HepG2 (cell line): ENCODE results near the gene PLEKHB1. TPM values are rescaled to one million over a fixed set of nuclear protein-coding genes. Genes with fewer than 3 reads are reported as not detected.

Experiments
- ATAC-seq: fragments of 200-7000 bp; cut with Tn5 transposase; 3 replicates; pipeline ENCODE4 v1.9.1; 2020; ENCODE audit warnings: mild to moderate bottlenecking, moderate library complexity
- BruUV-seq: library from RNA; stranded (reverse); fragments of 400-500 nt; replicated peaks from 2 replicates; lab custom pipeline; 2021; lab: Mats Ljungman, UMichigan
- CTCF ChIA-PET: fragments of 300-600 bp; formaldehyde crosslinking; extraction: SDS; loops from one replicate; lab custom pipeline; 2021; ENCODE audit warnings: low total read pairs, inconsistent platforms, low intra/inter-chr PET ratio; lab: Yijun Ruan, JAX
- POLR2A ChIA-PET: fragments of 350-600 bp; sonication (Branson Sonifier 250); formaldehyde crosslinking; loops from one replicate; lab custom pipeline; 2020; ENCODE audit warnings: antibody characterized with exemption, inconsistent platforms; lab: Yijun Ruan, JAX
- DNase-seq: peaks from one replicate; pipeline ENCODE4 v3.0.0-alpha.2; 2015; ENCODE audit warnings: low spot score
- FAIRE-seq: peaks from 3 replicates; lab custom pipeline; 2011; peaks lifted over from hg19 to GRCh38; lab: Jason Lieb, UNC
- H2AFZ ChIP-seq: one replicate; pipeline ENCODE4 v1.6.1; 2011; ENCODE audit warnings: low read length, inconsistent platforms
- H3K27ac ChIP-seq: fragments of 300-600 bp; 3 replicates; pipeline ENCODE4 v1.8.0; 2011; ENCODE audit warnings: mixed run types, mild to moderate bottlenecking, mixed read lengths, low read length, inconsistent platforms; ENCODE audit not compliant: insufficient read depth; ENCODE audit errors: extremely low read length
- H3K27me3 ChIP-seq, 2 experiments: fragments of 200-600 bp in 1 of 2; 2 replicates in 1 of 2; 3 replicates in 1 of 2; pipeline versions ENCODE4 v1.6.0 to v1.8.0; 2011; ENCODE audit warnings: low read length in 2 of 2, mild to moderate bottlenecking in 2 of 2, moderate library complexity in 2 of 2, inconsistent platforms in 1 of 2; ENCODE audit not compliant: insufficient read depth in 2 of 2, control insufficient read depth in 1 of 2
- H3K36me3 ChIP-seq, 2 experiments: fragments of 200-600 bp in 1 of 2; replicated peaks in 1 of 2; 2 replicates in 1 of 2; 3 replicates in 1 of 2; pipeline versions ENCODE4 v1.5.1 to v1.8.0; 2011; ENCODE audit warnings: low read length in 2 of 2, inconsistent platforms in 1 of 2; ENCODE audit not compliant: insufficient read depth in 2 of 2, control insufficient read depth in 1 of 2
- H3K4me1 ChIP-seq: 2 replicates; pipeline ENCODE4 v1.5.1; 2012; ENCODE audit warnings: low read length, inconsistent platforms; ENCODE audit not compliant: insufficient read depth
- H3K4me2 ChIP-seq: 2 replicates; pipeline ENCODE4 v1.6.0; 2011; ENCODE audit warnings: low read depth, low read length, inconsistent platforms
- H3K4me3 ChIP-seq, 3 experiments: fragments of 200-600 bp in 1 of 3; sonication (generic), shearing (Covaris generic) in 1 of 3; replicated peaks in 1 of 3; 2 replicates each; pipeline ENCODE4 v1.5.1; 2011 to 2016; ENCODE audit warnings: low read length in 3 of 3, inconsistent platforms in 2 of 3, low read depth in 2 of 3, mild to moderate bottlenecking in 2 of 3, control low read depth in 1 of 3, mixed read lengths in 1 of 3; ENCODE audit not compliant: insufficient read depth in 1 of 3
- H3K79me2 ChIP-seq: one replicate; pipeline ENCODE4 v1.6.1; 2011; ENCODE audit warnings: low read length, inconsistent platforms; ENCODE audit not compliant: insufficient read depth
- H3K9ac ChIP-seq: 2 replicates; pipeline ENCODE4 v1.6.0; 2011; ENCODE audit warnings: mild to moderate bottlenecking, low read depth, low read length, inconsistent platforms; ENCODE audit not compliant: insufficient read depth
- H3K9me3 ChIP-seq: 2 replicates; pipeline ENCODE4 v1.5.1; 2012; ENCODE audit warnings: mild to moderate bottlenecking, low read length
- H4K20me1 ChIP-seq: 2 replicates; pipeline ENCODE4 v1.6.0; 2011; ENCODE audit warnings: inconsistent platforms, mild to moderate bottlenecking, low read length, moderate library complexity; ENCODE audit not compliant: insufficient read depth
- AGO2 ChIP-seq: fragments of 200-400 bp; formaldehyde crosslinking; optimal IDR thresholded peaks from 2 replicates; pipeline ENCODE3; 2017; ENCODE audit warnings: mild to moderate bottlenecking, low read depth, low read length, moderate library complexity
- HNRNPK ChIP-seq: fragments of 200-400 bp; formaldehyde crosslinking; IDR thresholded peaks from 2 replicates; pipeline ENCODE4 v1.6.1; 2018; ENCODE audit warnings: low read length, low read depth, moderate library complexity, mild to moderate bottlenecking; ENCODE audit not compliant: poor library complexity, severe bottlenecking
- PCBP1 ChIP-seq: fragments of 200-400 bp; formaldehyde crosslinking; IDR thresholded peaks from 2 replicates; pipeline ENCODE4 v1.6.1; 2017; ENCODE audit warnings: mild to moderate bottlenecking, low read depth, low read length, borderline replicate concordance
- PCBP2 ChIP-seq: fragments of 200-400 bp; formaldehyde crosslinking; optimal IDR thresholded peaks from 2 replicates; pipeline ENCODE3; 2018; ENCODE audit warnings: low read length, low read depth; ENCODE audit not compliant: poor library complexity, severe bottlenecking
- POLR2G ChIP-seq: fragments of 200-400 bp; formaldehyde crosslinking; IDR thresholded peaks from 2 replicates; pipeline ENCODE4 v1.6.1; 2018; ENCODE audit warnings: mild to moderate bottlenecking, low read depth, low read length, moderate library complexity
- RBFOX2 ChIP-seq: fragments of 200-400 bp; formaldehyde crosslinking; IDR thresholded peaks from 2 replicates; pipeline ENCODE4 v1.6.1; 2017; ENCODE audit warnings: low read depth, mild to moderate bottlenecking, low read length
- TP53 ChIP-seq: sonication (generic); formaldehyde crosslinking; conservative IDR thresholded peaks from 2 replicates; pipeline ENCODE4 v1.4.0; 2020; ENCODE audit warnings: missing genetic modification reagents
- WGBS: methylation state at CpG from one replicate; pipeline ENCODE4 v1.1.6; 2017; ENCODE audit warnings: low lambda C conversion rate; 5-methylcytosine and 5-hydroxymethylcytosine counted together
- in situ Hi-C: cut with HindIII; loops from 2 replicates; pipeline ENCODE4 v1.10.0; 2017; ENCODE audit warnings: low pct_unique_long_range_greater_than_20kb; ENCODE audit not compliant: extremely low pct_ligation_motif_present
- intact Hi-C: fragments of 100-400 bp; cut with micrococcal nuclease; formaldehyde crosslinking; loops from one replicate; pipeline ENCODE4 v1.10.0; 2022; ENCODE audit not compliant: unreplicated experiment
- polyA plus RNA-seq, 8 experiments: library from polyadenylated mRNA; depleted of rRNA in 3 of 8; stranded (reverse) in 7 of 8; unstranded in 1 of 8; fragments of >200 nt; fragmentation: Illumina TruSeq in 4 of 8; extraction: Trizol in 4 of 8; gene quantifications; 2 replicates each; pipeline versions ENCODE4 v1.2.1 to v1.2.3, GENCODE V29; 2011 to 2016; ENCODE audit warnings: low read depth in 4 of 8, missing spikeins in 1 of 8, mixed read lengths in 1 of 8; ENCODE audit not compliant: insufficient read depth in 1 of 8
- total RNA-seq, 5 experiments: library from RNA; depleted of rRNA; stranded (reverse); fragments of >200 nt; fragmentation: Illumina TruSeq; extraction: Trizol; gene quantifications; 2 replicates each; pipeline ENCODE4 v1.2.3, GENCODE V29; 2016; ENCODE audit warnings: low read depth in 1 of 5
- TF ChIP-seq, protein P1 (sequence below): sonication (generic); formaldehyde crosslinking; IDR thresholded peaks from 2 replicates; pipeline ENCODE4 v1.4.0; 2020; ENCODE audit warnings: mild to moderate bottlenecking, missing genetic modification reagents, borderline replicate concordance

PLEKHB1 gene
- total and polyA plus RNA-seq, 2 of the 13 experiments (the other 11 are each of a cell fraction or from before 2014, with no cell fraction given): 68.0 to 99.3 TPM

- Histone ChIP-seq H2AFZ (no peak overlapping the region), H3K4me1 (no peaks in the 10 kb centered on the region; the same call in 1 of the 2 replicates), H3K36me3 (peaks cover 10 to 27% of the 10 kb centered on the region in 2 experiments; a peak in 4 of 5 replicates), H3K79me2 (no peaks in the 10 kb centered on the region), H3K9ac (no peak overlapping the region), H3K27me3 (no peaks in the 10 kb centered on the region), H3K27ac (no peak overlapping the region), H3K4me3 (no peak overlapping the region), H3K9me3 (no peaks in the 10 kb centered on the region), H3K4me2 (no peak overlapping the region), H4K20me1 (no peaks in the 10 kb centered on the region)
- no peak for TF ChIP-seq PCBP2
- no peak for TF ChIP-seq TP53 (CRISPR knock-in tag)
- 0 out of 2 replicates have a peak, but pooled peaks have one; percentile 21 for TF ChIP-seq RBFOX2
- TF ChIP-seq HNRNPK: peak; percentile 98
- TF ChIP-seq AGO2: peak; percentile 54
- TF ChIP-seq, protein P1, sequence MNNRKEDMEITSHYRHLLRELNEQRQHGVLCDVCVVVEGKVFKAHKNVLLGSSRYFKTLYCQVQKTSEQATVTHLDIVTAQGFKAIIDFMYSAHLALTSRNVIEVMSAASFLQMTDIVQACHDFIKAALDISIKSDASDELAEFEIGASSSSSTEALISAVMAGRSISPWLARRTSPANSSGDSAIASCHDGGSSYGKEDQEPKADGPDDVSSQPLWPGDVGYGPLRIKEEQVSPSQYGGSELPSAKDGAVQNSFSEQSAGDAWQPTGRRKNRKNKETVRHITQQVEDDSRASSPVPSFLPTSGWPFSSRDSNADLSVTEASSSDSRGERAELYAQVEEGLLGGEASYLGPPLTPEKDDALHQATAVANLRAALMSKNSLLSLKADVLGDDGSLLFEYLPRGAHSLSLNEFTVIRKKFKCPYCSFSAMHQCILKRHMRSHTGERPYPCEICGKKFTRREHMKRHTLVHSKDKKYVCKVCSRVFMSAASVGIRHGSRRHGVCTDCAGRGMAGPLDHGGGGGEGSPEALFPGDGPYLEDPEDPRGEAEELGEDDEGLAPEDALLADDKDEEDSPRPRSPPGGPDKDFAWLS (CRISPR knock-in tag): no peak
- peak; percentile 84 for TF ChIP-seq PCBP1
- TF ChIP-seq POLR2G: peak; percentile 57
- no peak for FAIRE-seq
- ATAC-seq: no peak
- intact Hi-C loops: no loop called here
- ChIA-PET POLR2A (no interaction called here), CTCF (interaction anchor here (4.9 kb wide), 1 partner anchor 39 kb away, joined by 59 read pairs; no protein-coding TSS in a partner anchor)
- DNase-seq: no peak
- WGBS: 89% methylated on average over 3 of the region's 3 CpGs
- BruUV-seq: no TSS peak
- in situ Hi-C loops: loop anchor here (5.0 kb wide), 2 partner anchors 37 to 262 kb away; no protein-coding TSS in a partner anchor
Observed at GRCh38 chr11:73663604-73664495, 17.5 kb downstream of the PLEKHB1 start.
